H1 (cell line): Measurements from ENCODE around the gene JADE1. TPM values are rescaled to one million over a fixed set of nuclear protein-coding genes. Genes with fewer than 3 reads are reported as not detected.

ENCODE experiments used
- BCL11A ChIP-seq, 2 experiments: IDR thresholded peaks; one replicate each; pipeline ENCODE4 v1.6.1; 2011; ENCODE audit warnings: low read depth in 2 of 2, low read length in 2 of 2, mild to moderate bottlenecking in 2 of 2
- JUN ChIP-seq: IDR thresholded peaks from 2 replicates; pipeline ENCODE4 v1.6.1; 2011; ENCODE audit warnings: low read depth, mild to moderate bottlenecking, improper control_type of control experiment, low read length
- KDM1A ChIP-seq: fragments of 200-600, 300-600 bp; sonication (generic); IDR thresholded peaks from 2 replicates; pipeline ENCODE4 v1.7.1; 2016; ENCODE audit warnings: mild to moderate bottlenecking, low read length, borderline replicate concordance
- KDM5A ChIP-seq: fragments of 200-600 bp; IDR thresholded peaks from 2 replicates; pipeline ENCODE4 v1.7.1; 2012; ENCODE audit warnings: mild to moderate bottlenecking, low read length, inconsistent platforms, mixed read lengths
- PHF8 ChIP-seq: fragments of 200-600 bp; sonication (generic); conservative IDR thresholded peaks from 2 replicates; pipeline ENCODE4 v1.7.1; 2012; ENCODE audit warnings: low read depth, mild to moderate bottlenecking, inconsistent platforms, low read length, moderate library complexity
- POLR2A ChIP-seq, 2 experiments: IDR thresholded peaks; 1 replicate in 1 of 2; 2 replicates in 1 of 2; pipeline ENCODE4 v1.6.1; 2011; ENCODE audit warnings: low read depth in 2 of 2, low read length in 2 of 2, mild to moderate bottlenecking in 2 of 2; ENCODE audit errors: control extremely low read depth in 1 of 2
- polyA plus RNA-seq, 7 experiments: library from polyadenylated mRNA; depleted of rRNA in 3 of 7; stranded (reverse) in 5 of 7; unstranded in 2 of 7; fragments of >200 nt in 5 of 7; fragments of 200-250 nt in 2 of 7; gene quantifications; 1 replicate in 5 of 7; 2 replicates in 1 of 7; 4 replicates in 1 of 7; pipeline versions ENCODE4 v1.2.1 to v1.2.3, GENCODE V29; 2011 to 2013; ENCODE audit warnings: missing spikeins in 2 of 7, mixed read lengths in 2 of 7
- total RNA-seq: library from RNA; stranded (reverse); fragmentation: NEBNext Ultra II Directional; extraction: Animal tissue kit (Norgen Biotek cat#: 25700); gene quantifications from 2 replicates; pipeline ENCODE4 v1.2.1, GENCODE V29; 2021

JADE1 gene
- total and polyA plus RNA-seq, 2 of the 8 experiments (the other 6 are each of a cell fraction or from before 2014, with no cell fraction given): 37.7 to 213 TPM

- no peak for TF ChIP-seq BCL11A (IDR thresholded peaks at IDR 0.05; ENCODE audit: low read depth in 2 of 2, low read length in 2 of 2)
- TF ChIP-seq KDM1A: no peak
- no peak for TF ChIP-seq KDM5A
- TF ChIP-seq JUN: no peak
- no peak for TF ChIP-seq PHF8
- TF ChIP-seq POLR2A (IDR thresholded peaks at IDR 0.05; ENCODE audit: control extremely low read depth in 1 of 2, low read depth in 2 of 2, low read length in 2 of 2): no peak
Observed at GRCh38 chr4:128853741-128854140, 44.2 kb downstream of the JADE1 start (continued).
